ENCODE measurements around the gene SARDH. TPM values are rescaled to one million over a fixed set of nuclear protein-coding genes. Genes with fewer than 3 reads are reported as not detected.

Gene SARDH
- total RNA-seq, 1 experiment from 2014 or later: 9.9 TPM

DNA sequence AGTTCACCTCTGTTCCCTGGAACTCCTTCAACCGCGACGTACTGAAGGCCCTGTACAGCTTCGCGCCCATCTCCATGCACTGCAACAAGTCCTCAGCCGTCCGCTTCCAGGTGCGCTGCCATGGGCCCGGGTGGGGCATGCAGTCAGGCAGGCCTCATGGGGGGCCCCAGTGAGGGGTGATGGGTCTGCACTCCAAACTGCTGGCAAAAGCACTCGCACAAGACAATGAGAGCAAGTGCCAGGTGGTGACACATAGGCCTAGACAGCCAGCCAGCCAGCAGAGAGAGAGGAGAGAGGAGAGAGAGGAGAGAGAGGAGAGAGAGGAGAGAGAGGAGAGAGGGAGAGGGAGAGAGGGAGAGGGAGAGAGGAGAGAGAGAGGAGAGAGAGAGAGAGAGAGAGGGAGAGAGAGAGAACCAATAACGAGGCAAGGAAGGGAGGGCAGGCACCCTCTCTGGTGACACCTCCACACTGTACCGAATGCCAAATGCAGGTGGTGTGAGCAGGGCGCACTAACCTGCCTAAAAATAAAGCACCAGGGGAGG lies 81.0 kb downstream of the SARDH start:
- H3F3A ChIP-seq (ENCODE audit: insufficient read depth, low read depth): no peaks in the 10 kb centered on the region
- no peak for DNase-seq
- H3K4me2 ChIP-seq: no peak overlapping the region
- H3K27me3 ChIP-seq (ENCODE audit: insufficient read depth, low read depth): peaks cover 99% of the 10 kb centered on the region
- no peaks in the 10 kb centered on the region for H3K36me3 ChIP-seq (ENCODE audit: low read depth)
- no peaks in the 10 kb centered on the region for H4K20me1 ChIP-seq (ENCODE audit: insufficient read depth)
- ChIA-PET POLR2A (ENCODE audit: unreplicated experiment) (interaction anchor here (0.6 kb wide), 1 partner anchor 378 kb away, joined by 4 read pairs; no protein-coding TSS in a partner anchor), CTCF (no interaction called here)
- intact Hi-C loops (cut with micrococcal nuclease; ENCODE audit: unreplicated experiment): loop anchor here (5.0 kb wide), 1 partner anchor 55 kb away; no protein-coding TSS in a partner anchor
- no TSS peak for BruUV-seq (replicated peaks)
- H3K9me2 ChIP-seq (ENCODE audit: insufficient read depth): no peaks in the 10 kb centered on the region
- no peaks in the 10 kb centered on the region for H3K4me1 ChIP-seq (replicated peaks; ENCODE audit: insufficient read depth)
- no peak overlapping the region for H3K4me3 ChIP-seq
- H3K9me3 ChIP-seq (ENCODE audit: insufficient read depth, low read depth): no peaks in the 10 kb centered on the region
- TF ChIP-seq, protein P1, sequence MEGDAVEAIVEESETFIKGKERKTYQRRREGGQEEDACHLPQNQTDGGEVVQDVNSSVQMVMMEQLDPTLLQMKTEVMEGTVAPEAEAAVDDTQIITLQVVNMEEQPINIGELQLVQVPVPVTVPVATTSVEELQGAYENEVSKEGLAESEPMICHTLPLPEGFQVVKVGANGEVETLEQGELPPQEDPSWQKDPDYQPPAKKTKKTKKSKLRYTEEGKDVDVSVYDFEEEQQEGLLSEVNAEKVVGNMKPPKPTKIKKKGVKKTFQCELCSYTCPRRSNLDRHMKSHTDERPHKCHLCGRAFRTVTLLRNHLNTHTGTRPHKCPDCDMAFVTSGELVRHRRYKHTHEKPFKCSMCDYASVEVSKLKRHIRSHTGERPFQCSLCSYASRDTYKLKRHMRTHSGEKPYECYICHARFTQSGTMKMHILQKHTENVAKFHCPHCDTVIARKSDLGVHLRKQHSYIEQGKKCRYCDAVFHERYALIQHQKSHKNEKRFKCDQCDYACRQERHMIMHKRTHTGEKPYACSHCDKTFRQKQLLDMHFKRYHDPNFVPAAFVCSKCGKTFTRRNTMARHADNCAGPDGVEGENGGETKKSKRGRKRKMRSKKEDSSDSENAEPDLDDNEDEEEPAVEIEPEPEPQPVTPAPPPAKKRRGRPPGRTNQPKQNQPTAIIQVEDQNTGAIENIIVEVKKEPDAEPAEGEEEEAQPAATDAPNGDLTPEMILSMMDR (conservative IDR thresholded peaks at IDR 0.05): no peak
- no peak for TF ChIP-seq EZH2 (IDR thresholded peaks at IDR 0.05; ENCODE audit: low read depth)
- no peak overlapping the region for H2AFZ ChIP-seq
- no peaks in the 10 kb centered on the region for H3K79me2 ChIP-seq (ENCODE audit: low read depth)
- H3K27ac ChIP-seq: no peak overlapping the region

DNA sequence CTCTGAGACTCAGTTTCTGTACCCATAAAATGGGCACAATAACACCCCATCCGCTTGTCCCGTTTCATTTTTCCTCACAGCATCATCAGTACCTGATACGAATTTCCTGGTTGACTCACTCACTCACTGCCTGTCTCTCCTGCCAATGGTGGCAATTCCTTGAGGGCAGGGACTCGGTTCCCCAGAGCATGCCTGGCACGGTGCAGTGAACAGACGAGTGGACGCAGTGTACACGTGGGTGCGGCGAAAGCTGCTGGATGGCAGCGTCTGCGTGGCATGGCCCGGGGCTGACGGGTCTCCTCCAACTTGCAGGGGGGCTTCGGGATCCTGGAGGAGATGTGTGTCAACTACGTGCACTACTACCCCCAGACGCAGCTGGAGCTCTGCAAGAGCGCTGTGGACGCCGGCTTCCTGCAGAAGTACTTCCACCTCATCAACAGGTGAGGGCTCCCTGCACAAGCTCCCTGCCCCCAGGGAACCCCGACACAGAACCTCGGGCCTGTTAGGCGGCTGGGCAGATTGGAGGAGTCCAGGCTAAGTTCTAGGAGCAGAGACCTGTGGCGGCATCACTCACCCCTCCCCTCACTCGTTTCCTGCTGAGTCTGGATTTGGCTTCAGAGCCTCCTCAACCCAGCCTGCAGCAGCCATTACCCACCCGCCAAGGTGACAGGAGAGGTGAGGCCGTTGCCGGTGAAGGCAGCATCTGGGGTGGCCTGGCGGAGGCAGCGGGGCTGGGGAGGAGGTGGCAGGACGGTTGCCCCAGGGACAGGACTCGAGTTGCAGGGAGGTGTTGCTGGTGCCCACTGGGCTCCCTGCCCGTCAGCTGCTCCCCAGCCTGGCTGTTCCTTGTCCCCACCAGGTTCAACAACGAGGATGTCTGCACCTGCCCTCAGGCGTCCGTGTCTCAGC lies 81.7 kb downstream of the SARDH start:
- CTCF ChIA-PET: no interaction called here
- DNase-seq: peak in 1 of 2 experiments; percentile 16
- no peaks in the 10 kb centered on the region for H3K9me2 ChIP-seq (ENCODE audit: insufficient read depth)
- TF ChIP-seq, protein P1 (conservative IDR thresholded peaks at IDR 0.05): no peak
- TF ChIP-seq EZH2 (IDR thresholded peaks at IDR 0.05; ENCODE audit: low read depth): no peak
- H4K20me1 ChIP-seq (ENCODE audit: insufficient read depth): no peaks in the 10 kb centered on the region
- no peak overlapping the region for H3K4me3 ChIP-seq
- no TSS peak for BruUV-seq (replicated peaks)
- H3K4me1 ChIP-seq (replicated peaks; ENCODE audit: insufficient read depth): no peaks in the 10 kb centered on the region
- H2AFZ ChIP-seq: no peak overlapping the region
- intact Hi-C loops (cut with micrococcal nuclease; ENCODE audit: unreplicated experiment): loop anchor here (5.0 kb wide), 1 partner anchor 56 kb away; no protein-coding TSS in a partner anchor
- H3K36me3 ChIP-seq (ENCODE audit: low read depth): no peaks in the 10 kb centered on the region
- H3K9me3 ChIP-seq (ENCODE audit: insufficient read depth, low read depth): no peaks in the 10 kb centered on the region
- peaks cover 97% of the 10 kb centered on the region for H3K27me3 ChIP-seq (ENCODE audit: insufficient read depth, low read depth)
- POLR2A ChIA-PET (ENCODE audit: unreplicated experiment): no interaction called here
- H3F3A ChIP-seq (ENCODE audit: insufficient read depth, low read depth): no peaks in the 10 kb centered on the region
- no peak overlapping the region for H3K27ac ChIP-seq
- H3K4me2 ChIP-seq: no peak overlapping the region
- H3K79me2 ChIP-seq (ENCODE audit: low read depth): no peaks in the 10 kb centered on the region

DNA sequence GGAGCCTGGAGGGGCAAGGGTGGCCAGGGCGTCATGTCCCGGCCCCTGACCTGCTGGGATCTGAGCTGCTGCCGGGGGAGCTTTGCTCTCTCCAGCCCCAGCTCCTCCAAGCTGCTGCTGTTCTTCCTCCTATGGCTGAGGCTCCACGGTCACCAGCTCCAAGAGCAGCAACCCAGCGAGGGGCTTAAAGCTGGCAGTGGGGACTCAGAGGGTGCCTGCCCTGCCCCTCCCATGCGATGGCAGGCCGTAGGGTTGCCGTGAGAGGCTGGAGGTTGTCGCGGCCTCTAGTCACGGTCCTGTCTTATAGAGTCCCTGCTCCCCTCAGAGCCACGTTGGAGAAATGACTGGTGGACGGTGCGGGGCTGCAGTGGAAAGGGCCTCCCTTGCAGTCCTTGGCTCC lies 82.5 kb downstream of the SARDH start:
- DNase-seq: no peak
- no peak overlapping the region for H2AFZ ChIP-seq
- no peaks in the 10 kb centered on the region for H3K4me1 ChIP-seq (replicated peaks; ENCODE audit: insufficient read depth)
- no peaks in the 10 kb centered on the region for H3K9me2 ChIP-seq (ENCODE audit: insufficient read depth)
- no peaks in the 10 kb centered on the region for H3K36me3 ChIP-seq (ENCODE audit: low read depth)
- no peak for TF ChIP-seq EZH2 (IDR thresholded peaks at IDR 0.05; ENCODE audit: low read depth)
- TF ChIP-seq, protein P1 (conservative IDR thresholded peaks at IDR 0.05): no peak
- no peaks in the 10 kb centered on the region for H3K9me3 ChIP-seq (ENCODE audit: insufficient read depth, low read depth)
- no peaks in the 10 kb centered on the region for H3K79me2 ChIP-seq (ENCODE audit: low read depth)
- BruUV-seq (replicated peaks): no TSS peak
- no peaks in the 10 kb centered on the region for H3F3A ChIP-seq (ENCODE audit: insufficient read depth, low read depth)
- ChIA-PET POLR2A (ENCODE audit: unreplicated experiment) (no interaction called here), CTCF (no interaction called here)
- intact Hi-C loops (cut with micrococcal nuclease; ENCODE audit: unreplicated experiment): loop anchor here (5.0 kb wide), 1 partner anchor 57 kb away; no protein-coding TSS in a partner anchor
- H3K4me2 ChIP-seq: no peak overlapping the region
- no peaks in the 10 kb centered on the region for H4K20me1 ChIP-seq (ENCODE audit: insufficient read depth)
- no peak overlapping the region for H3K27ac ChIP-seq
- peaks cover 97% of the 10 kb centered on the region for H3K27me3 ChIP-seq (ENCODE audit: insufficient read depth, low read depth)
- H3K4me3 ChIP-seq: no peak overlapping the region

Data from PC-9 (cell line).